ENCODE data around the gene FBXO41.

Gene FBXO41

GRCh38 chr2:73279852-73280251 lies 4.4 kb downstream of the FBXO41 start:
- H3K4me3 ChIP-seq (replicated peaks; ENCODE audit: low read depth, low read length), result no peak overlapping the region
- DNase-seq (ENCODE audit: extremely low read depth, low read depth), result no peak
- no peak for TF ChIP-seq CTCF (IDR thresholded peaks at IDR 0.05; ENCODE audit: low read depth, low read length, missing control alignments)

GRCh38 chr2:73272270-73272669 lies 12.0 kb downstream of the FBXO41 start:
- no peak for DNase-seq (ENCODE audit: extremely low read depth, low read depth)
- no peak for TF ChIP-seq CTCF (IDR thresholded peaks at IDR 0.05; ENCODE audit: low read depth, low read length, missing control alignments)
- H3K4me3 ChIP-seq (replicated peaks; ENCODE audit: low read depth, low read length), result no peak overlapping the region

- H3K4me3 ChIP-seq (replicated peaks; ENCODE audit: low read depth, low read length), result no peak overlapping the region
- no peak for TF ChIP-seq CTCF (IDR thresholded peaks at IDR 0.05; ENCODE audit: low read depth, low read length, missing control alignments)
- no peak for DNase-seq (ENCODE audit: extremely low read depth, low read depth)
Measured at GRCh38 chr2:73269686-73270465, 14.4 kb downstream of the FBXO41 start.

- no peak for TF ChIP-seq CTCF (IDR thresholded peaks at IDR 0.05; ENCODE audit: low read depth, low read length, missing control alignments)
- no peak overlapping the region for H3K4me3 ChIP-seq (replicated peaks; ENCODE audit: low read depth, low read length)
- no peak for DNase-seq (ENCODE audit: extremely low read depth, low read depth)
Measured at GRCh38 chr2:73268830-73269685, 15.2 kb downstream of the FBXO41 start.

- no peak for TF ChIP-seq CTCF (IDR thresholded peaks at IDR 0.05; ENCODE audit: low read depth, low read length, missing control alignments)
- no peak overlapping the region for H3K4me3 ChIP-seq (replicated peaks; ENCODE audit: low read depth, low read length)
- DNase-seq (ENCODE audit: extremely low read depth, low read depth), result no peak
Measured at GRCh38 chr2:73268366-73268829, 15.9 kb downstream of the FBXO41 start.

- H3K4me3 ChIP-seq (replicated peaks; ENCODE audit: low read depth, low read length), result no peak overlapping the region
- TF ChIP-seq CTCF (IDR thresholded peaks at IDR 0.05; ENCODE audit: low read depth, low read length, missing control alignments), result no peak
- DNase-seq (ENCODE audit: extremely low read depth, low read depth), result no peak
Measured at GRCh38 chr2:73267008-73267407, 17.3 kb downstream of the FBXO41 start.

All from HFF-Myc (cell line).